CD8-positive, alpha-beta memory T cell (primary cell): ENCODE data around the gene GALNT4. TPM values are rescaled to one million over a fixed set of nuclear protein-coding genes. Genes with fewer than 3 reads are reported as not detected.

Source experiments
- CTCF ChIA-PET: fragments of 350-600 bp; sonication (Branson Sonifier 250); formaldehyde crosslinking; loops from one replicate; lab custom pipeline; 2021; ENCODE audit warnings: antibody characterized with exemption; lab: Charles Lee
- POLR2A ChIA-PET: fragments of 350-600 bp; sonication (Branson Sonifier 250); formaldehyde crosslinking; loops from one replicate; lab custom pipeline; 2021; ENCODE audit warnings: antibody characterized with exemption; lab: Charles Lee
- DNase-seq, 5 donors: peaks; one replicate each; pipeline versions ENCODE4 v3.0.0 to v3.0.0-alpha.2; 2020 to 2022; ENCODE audit warnings: mixed read lengths in 1 of 5
- H3K27ac ChIP-seq: one replicate; pipeline ENCODE4 v1.7.0; 2013; ENCODE audit warnings: low read depth, mild to moderate bottlenecking, low read length, moderate library complexity
- H3K27me3 ChIP-seq: 2 replicates; pipeline ENCODE4 v1.7.0; 2013; ENCODE audit warnings: low read length, mild to moderate bottlenecking; ENCODE audit not compliant: insufficient read depth, poor library complexity, severe bottlenecking
- H3K36me3 ChIP-seq: 2 replicates; pipeline ENCODE4 v1.7.0; 2013; ENCODE audit warnings: mild to moderate bottlenecking, low read length, moderate library complexity; ENCODE audit not compliant: insufficient read depth
- H3K4me1 ChIP-seq: 2 replicates; pipeline ENCODE4 v1.7.0; 2013; ENCODE audit warnings: mild to moderate bottlenecking, low read length, moderate library complexity; ENCODE audit not compliant: insufficient read depth
- H3K4me3 ChIP-seq: 2 replicates; pipeline ENCODE4 v1.7.0; 2013; ENCODE audit warnings: mild to moderate bottlenecking, low read length
- H3K9me3 ChIP-seq: 2 replicates; pipeline ENCODE4 v1.7.0; 2013; ENCODE audit warnings: mild to moderate bottlenecking, low read length
- H3K27ac Mint-ChIP-seq, 8 donors: one replicate each; pipeline ENCODE4 v1.8.0; 2020 to 2021; ENCODE audit warnings: mixed read lengths in 8 of 8, mild to moderate bottlenecking in 6 of 8, inconsistent platforms in 3 of 8, moderate library complexity in 3 of 8
- H3K27me3 Mint-ChIP-seq, 2 donors: one replicate each; pipeline ENCODE4 v1.8.0; 2020 to 2021; ENCODE audit warnings: mixed read lengths in 2 of 2, mild to moderate bottlenecking in 1 of 2, moderate library complexity in 1 of 2
- H3K36me3 Mint-ChIP-seq, 3 donors: one replicate each; pipeline ENCODE4 v1.8.0; 2020 to 2021; ENCODE audit warnings: mixed read lengths in 3 of 3, inconsistent platforms in 1 of 3, mild to moderate bottlenecking in 1 of 3
- H3K4me1 Mint-ChIP-seq, 3 donors: one replicate each; pipeline ENCODE4 v1.8.0; 2020 to 2021; ENCODE audit warnings: mixed read lengths in 3 of 3, inconsistent platforms in 1 of 3, mild to moderate bottlenecking in 1 of 3
- H3K4me3 Mint-ChIP-seq, 7 donors: one replicate each; pipeline ENCODE4 v1.8.0; 2020 to 2021; ENCODE audit warnings: mixed read lengths in 7 of 7, mild to moderate bottlenecking in 6 of 7, moderate library complexity in 4 of 7, inconsistent platforms in 2 of 7
- H3K9me3 Mint-ChIP-seq, 5 donors: one replicate each; pipeline ENCODE4 v1.8.0; 2020 to 2022; ENCODE audit warnings: mixed read lengths in 5 of 5, mild to moderate bottlenecking in 3 of 5, moderate library complexity in 2 of 5, inconsistent platforms in 1 of 5
- polyA plus RNA-seq: library from polyadenylated mRNA; unstranded; fragments of 300-500 nt; fragmentation: Illumina TruSeq; gene quantifications from one replicate; pipeline ENCODE4 v1.2.3, GENCODE V29; 2021
- total RNA-seq, 2 experiments: library from RNA; stranded (reverse); gene quantifications; one replicate each; pipeline ENCODE4 v1.2.3, GENCODE V29; 2021

Gene GALNT4
- total and polyA plus RNA-seq, 3 experiments from 2014 or later = 5.3 to 6.5 (median 5.8) TPM

- Histone ChIP-seq H3K27ac (no peak overlapping the region), H3K4me3 (no peak overlapping the region), H3K27me3 (no peaks in the 10 kb centered on the region), H3K36me3 (no peaks in the 10 kb centered on the region), H3K9me3 (no peaks in the 10 kb centered on the region), H3K4me1 (peaks cover 10% of the 10 kb centered on the region)
- Mint-ChIP-seq H3K27ac (peak overlapping the region; percentile 0 to 90 (median 66)), H3K36me3 (peaks cover 0 to 5% (median 0%) of the 10 kb centered on the region in 3 donors), H3K27me3 (no peaks in the 10 kb centered on the region), H3K9me3 (no peaks in the 10 kb centered on the region), H3K4me3 (no peak overlapping the region), H3K4me1 (peaks cover 33 to 46% (median 43%) of the 10 kb centered on the region in 3 donors)
- ChIA-PET CTCF (interaction anchor here (2.1 to 2.4 kb wide), 2 partner anchors 14 to 50 kb away, joined by 8 to 9 read pairs; partner anchors contain the start of genes GALNT4 and POC1B), POLR2A (no interaction called here)
- DNase-seq = no peak
Measured at GRCh38 chr12:89475203-89475990, 49.2 kb downstream of the GALNT4 start.

GRCh38 chr12:89474615-89475014, 50.0 kb downstream of the GALNT4 start:
- Histone ChIP-seq H3K27me3 (no peaks in the 10 kb centered on the region), H3K4me3 (no peak overlapping the region), H3K4me1 (peaks cover 15% of the 10 kb centered on the region), H3K36me3 (no peaks in the 10 kb centered on the region), H3K9me3 (no peaks in the 10 kb centered on the region), H3K27ac (no peak overlapping the region)
- ChIA-PET POLR2A (no interaction called here), CTCF (interaction anchor here (2.1 to 2.4 kb wide), 2 partner anchors 13 to 50 kb away, joined by 8 to 9 read pairs; partner anchors contain the start of genes GALNT4 and POC1B)
- Mint-ChIP-seq H3K36me3 (peaks cover 0 to 3% (median 0%) of the 10 kb centered on the region in 3 donors), H3K27me3 (no peaks in the 10 kb centered on the region), H3K4me3 (peak overlapping the region in 1 of 7 donors; percentile 49), H3K9me3 (no peaks in the 10 kb centered on the region), H3K27ac (peak overlapping the region; percentile 0 to 90 (median 74)), H3K4me1 (peaks cover 37 to 49% (median 48%) of the 10 kb centered on the region in 3 donors)
- DNase-seq = no peak

Other genes starting within 250 kb of the GALNT4 start
- 10 to 100 TPM; 23.4 to 24.8 TPM for gene DUSP6, start 172.3 kb downstream of the GALNT4 start, total RNA-seq
- 3.8 TPM for gene DUSP6, start 172.3 kb downstream of the GALNT4 start, polyA plus RNA-seq
- gene POC1B, start 1.3 kb upstream of the GALNT4 start, total RNA-seq = 10 to 100 TPM; 21.8 to 22.6 TPM
- 38.9 TPM for gene POC1B, start 1.3 kb upstream of the GALNT4 start, polyA plus RNA-seq
- gene ATP2B1, start 184.0 kb upstream of the GALNT4 start, total RNA-seq = 10 to 100 TPM; 32.7 to 32.8 TPM
- gene ATP2B1, start 184.0 kb upstream of the GALNT4 start, polyA plus RNA-seq = 45.3 TPM